Parathyroid adenoma (tissue), 2 donors: Measurements from ENCODE around the gene CA5B.

Source experiments
- H2AFZ ChIP-seq: fragments of 300-600 bp; sonication (generic); one replicate; pipeline ENCODE4 v1.7.0; 2017; ENCODE audit warnings: antibody characterized with exemption, mild to moderate bottlenecking
- H3K27ac ChIP-seq: fragments of 300-600 bp; sonication (generic); one replicate; pipeline ENCODE4 v1.7.0; 2017
- H3K27me3 ChIP-seq: fragments of 300-600 bp; sonication (generic); one replicate; pipeline ENCODE4 v1.7.0; 2017; ENCODE audit warnings: low read length; ENCODE audit not compliant: control insufficient read depth, insufficient read depth
- H3K36me3 ChIP-seq: fragments of 300-600 bp; sonication (generic); one replicate; pipeline ENCODE4 v1.7.0; 2017; ENCODE audit warnings: low read length; ENCODE audit not compliant: control insufficient read depth, insufficient read depth
- H3K4me1 ChIP-seq: fragments of 300-600 bp; sonication (generic); one replicate; pipeline ENCODE4 v1.7.0; 2017; ENCODE audit warnings: control low read depth
- H3K4me2 ChIP-seq: fragments of 300-600 bp; sonication (generic); one replicate; pipeline ENCODE4 v1.7.0; 2017; ENCODE audit warnings: low read length
- H3K4me3 ChIP-seq: fragments of 300-600 bp; sonication (generic); one replicate; pipeline ENCODE4 v1.7.0; 2017; ENCODE audit warnings: low read depth, low read length
- H3K79me2 ChIP-seq: fragments of 300-600 bp; sonication (generic); one replicate; pipeline ENCODE4 v1.7.0; 2017; ENCODE audit warnings: control low read depth
- H3K9ac ChIP-seq: fragments of 300-600 bp; sonication (generic); one replicate; pipeline ENCODE4 v1.7.0; 2017; ENCODE audit warnings: mild to moderate bottlenecking
- H3K9me3 ChIP-seq: fragments of 300-600 bp; sonication (generic); one replicate; pipeline ENCODE4 v1.7.0; 2017; ENCODE audit warnings: low read length; ENCODE audit not compliant: control insufficient read depth
- TF ChIP-seq, protein P1 (sequence below): fragments of 300-600 bp; sonication (generic); IDR thresholded peaks from one replicate; pipeline ENCODE4 v1.7.0; 2017; ENCODE audit warnings: antibody characterized with exemption, mild to moderate bottlenecking
- donor health status: primary hyperparathyroidism.

The CA5B gene

DNA sequence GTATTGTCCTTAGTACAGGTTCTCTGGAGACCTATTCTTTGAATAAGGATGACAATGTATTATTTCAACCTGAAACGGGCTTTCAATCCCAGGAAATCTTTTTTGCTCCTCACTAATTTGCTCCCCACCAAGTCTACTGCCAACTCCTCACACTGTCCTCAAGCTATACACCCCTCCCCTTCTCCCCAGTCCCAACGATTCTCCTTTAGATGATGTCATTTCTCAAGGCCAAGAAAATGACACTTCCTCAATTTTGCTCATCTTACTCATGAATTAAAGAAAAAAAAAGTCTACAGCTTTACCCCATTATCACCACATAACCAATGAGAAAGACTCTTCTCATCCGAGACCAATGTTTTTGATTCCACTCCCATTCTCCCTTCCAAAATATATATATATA, 96.0 kb downstream of the CA5B start:
- no peak overlapping the region for H3K27ac ChIP-seq
- H3K9ac ChIP-seq: no peak overlapping the region
- no peaks in the 10 kb centered on the region for H3K27me3 ChIP-seq

DNA sequence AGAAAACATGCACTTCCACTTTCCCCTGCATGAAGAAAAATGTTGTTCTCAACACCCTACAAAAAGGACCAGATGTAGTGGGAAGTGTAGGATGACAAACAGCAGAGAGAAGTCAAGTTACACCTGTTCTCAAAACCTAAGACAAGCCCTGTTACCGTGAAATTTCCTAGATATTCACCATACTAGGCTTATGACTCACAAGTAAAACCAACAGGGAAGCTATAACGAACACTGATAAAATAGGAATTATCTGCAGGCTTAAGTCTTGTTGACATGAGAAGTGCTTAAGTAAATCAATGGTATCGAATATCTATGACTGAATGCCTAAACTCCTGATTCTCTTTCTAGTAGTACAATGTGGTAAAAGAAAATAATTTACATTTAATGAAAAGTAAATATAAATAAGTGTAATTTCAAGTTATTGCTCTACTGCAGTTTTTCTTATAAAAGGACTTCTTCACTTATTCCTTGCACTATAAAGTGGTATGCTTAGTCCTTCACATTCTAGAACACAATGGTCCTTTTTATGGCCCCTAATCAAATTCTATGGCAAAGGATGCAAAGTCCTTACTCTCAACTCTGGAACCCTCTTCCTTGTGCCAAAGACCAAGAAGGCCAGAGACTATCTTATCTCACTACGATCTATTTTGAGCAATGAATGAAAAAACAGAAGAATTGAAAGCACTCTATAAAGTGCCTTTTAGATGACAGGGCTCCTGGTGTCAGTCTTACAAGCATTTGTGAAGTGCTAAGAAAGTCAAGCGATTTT, 96.9 kb downstream of the CA5B start:
- H3K9ac ChIP-seq: no peak overlapping the region
- H3K4me3 ChIP-seq: no peak overlapping the region
- H3K27ac ChIP-seq: no peak overlapping the region
- H2AFZ ChIP-seq: no peak overlapping the region
- H3K4me2 ChIP-seq: no peak overlapping the region
- H3K36me3 ChIP-seq: no peaks in the 10 kb centered on the region
- no peaks in the 10 kb centered on the region for H3K27me3 ChIP-seq
- TF ChIP-seq, protein P1, sequence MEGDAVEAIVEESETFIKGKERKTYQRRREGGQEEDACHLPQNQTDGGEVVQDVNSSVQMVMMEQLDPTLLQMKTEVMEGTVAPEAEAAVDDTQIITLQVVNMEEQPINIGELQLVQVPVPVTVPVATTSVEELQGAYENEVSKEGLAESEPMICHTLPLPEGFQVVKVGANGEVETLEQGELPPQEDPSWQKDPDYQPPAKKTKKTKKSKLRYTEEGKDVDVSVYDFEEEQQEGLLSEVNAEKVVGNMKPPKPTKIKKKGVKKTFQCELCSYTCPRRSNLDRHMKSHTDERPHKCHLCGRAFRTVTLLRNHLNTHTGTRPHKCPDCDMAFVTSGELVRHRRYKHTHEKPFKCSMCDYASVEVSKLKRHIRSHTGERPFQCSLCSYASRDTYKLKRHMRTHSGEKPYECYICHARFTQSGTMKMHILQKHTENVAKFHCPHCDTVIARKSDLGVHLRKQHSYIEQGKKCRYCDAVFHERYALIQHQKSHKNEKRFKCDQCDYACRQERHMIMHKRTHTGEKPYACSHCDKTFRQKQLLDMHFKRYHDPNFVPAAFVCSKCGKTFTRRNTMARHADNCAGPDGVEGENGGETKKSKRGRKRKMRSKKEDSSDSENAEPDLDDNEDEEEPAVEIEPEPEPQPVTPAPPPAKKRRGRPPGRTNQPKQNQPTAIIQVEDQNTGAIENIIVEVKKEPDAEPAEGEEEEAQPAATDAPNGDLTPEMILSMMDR: no peak
- no peaks in the 10 kb centered on the region for H3K79me2 ChIP-seq
- H3K9me3 ChIP-seq: no peaks in the 10 kb centered on the region
- no peaks in the 10 kb centered on the region for H3K4me1 ChIP-seq

More for the DNA sequence above, 96.0 kb downstream of the CA5B start:
- Histone ChIP-seq H3K4me1 (no peaks in the 10 kb centered on the region), H3K79me2 (no peaks in the 10 kb centered on the region), H3K9me3 (no peaks in the 10 kb centered on the region), H3K4me2 (no peak overlapping the region), H3K36me3 (no peaks in the 10 kb centered on the region), H2AFZ (no peak overlapping the region), H3K4me3 (no peak overlapping the region)
- TF ChIP-seq, protein P1: no peak
